Stimulated activated CD8-positive, alpha-beta memory T cell treated with anti-CD3 and anti-CD28 coated beads, Interleukin-4, amount 100 ng/mL, for 24 hours (primary cell): ENCODE results near the gene LRRC36.

ENCODE experiments used
- DNase-seq: peaks from one replicate; pipeline ENCODE4 v3.0.0-alpha.2; 2020; ENCODE audit warnings: low read depth

Gene LRRC36

GRCh38 chr16:67389911-67390815 is 63.5 kb downstream of the LRRC36 start:
- no peak for DNase-seq

- no peak for DNase-seq
Observed at GRCh38 chr16:67390816-67391423, 64.3 kb downstream of the LRRC36 start.

- DNase-seq, result no peak
Observed at GRCh38 chr16:67391424-67392300, 65.0 kb downstream of the LRRC36 start.

GRCh38 chr16:67392301-67393059 is 65.9 kb downstream of the LRRC36 start:
- no peak for DNase-seq

GRCh38 chr16:67393111-67393787 is 66.6 kb downstream of the LRRC36 start, which contains the start of gene TPPP3:
Gene TPPP3, minus strand, starts transcription at chr16:67393498. Its CDS starts 2,387 bp downstream, at chr16:67391111.
- DNase-seq, result peak; percentile 19

- no peak for DNase-seq
Observed at GRCh38 chr16:67393788-67394154, 67.2 kb downstream of the LRRC36 start.

- DNase-seq, result no peak
Observed at GRCh38 chr16:67394155-67395104, 67.8 kb downstream of the LRRC36 start.

GRCh38 chr16:67395105-67395457 is 68.5 kb downstream of the LRRC36 start:
- no peak for DNase-seq

GRCh38 chr16:67395458-67396158 is 69.0 kb downstream of the LRRC36 start:
- DNase-seq, result no peak

GRCh38 chr16:67396159-67397035 is 69.8 kb downstream of the LRRC36 start:
- no peak for DNase-seq

GRCh38 chr16:67397036-67397801 is 70.6 kb downstream of the LRRC36 start:
- no peak for DNase-seq

- DNase-seq, result no peak
Observed at GRCh38 chr16:67397812-67398545, 71.4 kb downstream of the LRRC36 start.

- no peak for DNase-seq
Observed at GRCh38 chr16:67398546-67399217, 72.1 kb downstream of the LRRC36 start.

- DNase-seq, result peak; percentile 33
Observed at GRCh38 chr16:67399218-67399733, 72.7 kb downstream of the LRRC36 start.

GRCh38 chr16:67399749-67400704 is 73.4 kb downstream of the LRRC36 start:
- DNase-seq, result no peak
